GM19463 (cell line): ENCODE measurements around the gene GPC4.
A peak's percentile ranks its signal among the peaks of the same experiment; 100 is the strongest.
"Not testable (repeated sequence)": the region's sequence is repeated elsewhere in the genome, so short reads cannot be mapped to it uniquely, and the experiment has no call there.

Experiments used
- ATAC-seq: cut with Tn5 transposase; IDR thresholded peaks from one replicate; pipeline ENCODE4 v1.9.1; 2021; ENCODE audit warnings: mild to moderate bottlenecking, moderate library complexity; ENCODE audit not compliant: unreplicated experiment

GPC4 gene

GRCh38 chrX:133370696-133371275, 44.5 kb downstream of the GPC4 start:
- ATAC-seq, result no peak

DNA sequence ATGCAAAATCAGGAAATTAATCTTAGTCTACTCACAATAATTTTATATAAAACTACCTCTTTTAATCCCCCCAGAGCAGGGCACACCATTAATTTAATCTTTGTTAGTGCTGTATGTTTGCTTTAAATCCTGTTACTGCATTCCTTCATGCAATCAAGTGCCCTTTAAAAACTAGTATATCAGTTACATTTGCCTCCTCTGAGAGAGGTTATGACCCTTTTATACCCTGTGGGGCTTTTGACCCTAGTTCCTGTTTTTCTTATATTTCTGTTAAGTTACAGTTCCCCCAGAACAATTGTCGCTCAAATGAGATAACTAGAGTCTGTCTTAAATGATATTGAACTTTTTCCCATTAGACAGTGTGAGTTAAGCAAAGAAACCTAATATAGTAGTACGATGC, 46.2 kb downstream of the GPC4 start:
- no peak for ATAC-seq

- ATAC-seq, result no peak
Observed at GRCh38 chrX:133366735-133367134, 48.6 kb downstream of the GPC4 start.

DNA sequence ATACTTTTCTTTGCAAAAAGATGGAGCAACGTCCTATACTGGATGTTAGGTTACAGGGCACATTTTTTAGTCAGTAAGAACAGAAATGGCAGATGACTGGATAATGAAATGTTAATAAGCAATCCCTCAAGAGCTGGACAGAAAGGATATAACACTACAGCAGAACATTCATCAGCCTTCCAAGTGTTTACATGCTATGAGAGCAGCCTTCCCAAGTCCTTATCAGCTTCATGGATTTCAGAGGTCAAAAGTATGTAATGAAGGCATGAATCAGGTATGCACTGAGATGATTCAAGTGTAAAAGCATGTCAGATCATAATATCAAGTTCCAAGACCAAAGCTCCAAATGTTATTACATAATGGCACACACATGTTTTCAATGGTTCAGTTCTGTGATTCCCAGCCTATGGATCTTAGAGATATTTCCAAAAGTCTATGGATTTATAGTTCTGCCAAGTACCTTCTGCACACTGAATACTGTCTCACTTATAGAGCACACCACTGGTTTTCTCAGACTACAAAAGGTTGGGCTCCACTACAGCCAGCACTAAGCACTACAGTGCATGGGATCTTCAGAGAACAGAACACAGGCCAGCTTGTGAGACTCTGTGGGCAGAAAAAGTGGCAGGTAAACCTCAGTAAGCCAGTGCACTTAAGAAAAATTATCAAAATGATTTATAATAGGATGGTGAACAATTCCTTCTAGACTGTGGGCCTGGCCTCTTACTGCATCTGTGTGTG, 49.2 kb downstream of the GPC4 start:
- no peak for ATAC-seq

DNA sequence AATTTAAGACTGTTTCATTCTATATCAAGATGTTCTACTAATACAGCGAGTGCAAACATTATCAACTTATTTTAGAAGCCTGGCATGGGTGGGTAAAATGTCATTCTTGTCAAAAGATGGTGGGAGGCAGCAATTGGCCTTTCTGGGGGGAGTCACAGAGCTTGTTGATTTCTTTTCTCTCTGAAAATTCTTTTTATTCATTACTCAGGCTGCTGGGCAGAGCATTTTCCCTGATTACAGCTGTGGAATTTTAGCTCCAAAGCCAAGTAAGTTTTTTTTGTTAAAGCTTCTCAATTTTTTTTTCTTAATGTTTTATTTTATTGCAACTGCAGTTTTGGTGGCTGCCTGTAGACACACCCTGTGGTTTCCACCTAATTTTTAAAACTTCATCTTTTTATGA, 50.4 kb downstream of the GPC4 start:
- no peak for ATAC-seq

DNA sequence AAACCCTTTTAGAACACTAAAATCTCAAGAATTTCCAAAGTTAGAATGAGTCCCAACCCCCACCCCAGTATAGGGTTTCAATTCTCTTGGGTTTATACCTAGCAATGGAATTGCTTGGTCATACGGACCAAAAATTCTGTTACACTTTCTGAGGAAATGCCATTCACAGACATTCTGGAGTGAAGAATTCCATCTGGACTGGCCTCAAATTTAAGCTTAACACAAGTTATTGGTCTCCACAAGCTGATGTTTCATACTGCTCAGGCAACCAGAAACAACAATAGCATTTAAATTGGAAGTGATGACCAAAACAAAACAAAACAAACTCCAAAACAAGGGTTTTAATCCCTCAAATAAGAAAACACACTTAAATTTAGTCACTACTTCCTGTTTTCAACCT, 51.1 kb downstream of the GPC4 start:
- no peak for ATAC-seq

DNA sequence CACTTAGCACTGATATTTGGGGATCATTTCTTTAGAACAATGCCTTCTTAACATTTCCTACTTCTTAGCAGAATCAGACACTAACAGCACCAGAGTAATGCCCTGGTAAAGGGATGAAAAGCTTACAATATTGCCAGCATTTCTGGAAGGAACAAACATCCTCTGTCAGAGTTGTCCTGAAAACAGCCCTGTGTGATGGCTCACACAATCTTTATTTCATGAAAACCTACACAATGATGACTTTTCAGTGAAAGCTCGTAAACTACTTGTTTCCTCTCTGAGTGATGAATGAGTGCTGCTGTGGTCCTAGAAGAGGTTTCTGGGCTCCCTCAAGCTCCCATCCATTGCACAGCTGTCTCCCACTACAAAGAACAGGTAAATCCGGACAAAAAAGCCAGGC, 52.8 kb downstream of the GPC4 start:
- no peak for ATAC-seq

- no peak for ATAC-seq
Observed at GRCh38 chrX:133359466-133359865, 55.8 kb downstream of the GPC4 start.

DNA sequence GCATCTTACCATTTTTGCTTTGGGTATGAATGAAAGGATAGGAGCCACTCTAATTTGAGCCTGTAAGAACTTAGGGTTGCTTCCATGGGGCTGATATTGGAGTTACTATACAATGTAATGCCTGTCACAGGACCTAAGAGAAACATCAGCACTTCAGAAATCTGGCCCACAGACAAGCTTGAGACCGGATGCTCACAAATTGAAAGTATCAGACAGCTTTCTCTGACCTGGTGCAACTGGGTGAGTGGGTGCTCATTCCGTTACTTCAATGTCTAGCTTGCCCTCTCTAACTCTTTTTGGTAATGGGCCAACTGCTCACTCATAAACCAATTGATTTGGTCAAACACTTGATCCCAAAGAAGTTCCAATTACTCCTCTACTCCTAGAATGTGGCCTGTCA, 62.1 kb downstream of the GPC4 start:
- ATAC-seq, result no peak

GRCh38 chrX:133350751-133351150, 64.5 kb downstream of the GPC4 start:
- ATAC-seq, result no peak

DNA sequence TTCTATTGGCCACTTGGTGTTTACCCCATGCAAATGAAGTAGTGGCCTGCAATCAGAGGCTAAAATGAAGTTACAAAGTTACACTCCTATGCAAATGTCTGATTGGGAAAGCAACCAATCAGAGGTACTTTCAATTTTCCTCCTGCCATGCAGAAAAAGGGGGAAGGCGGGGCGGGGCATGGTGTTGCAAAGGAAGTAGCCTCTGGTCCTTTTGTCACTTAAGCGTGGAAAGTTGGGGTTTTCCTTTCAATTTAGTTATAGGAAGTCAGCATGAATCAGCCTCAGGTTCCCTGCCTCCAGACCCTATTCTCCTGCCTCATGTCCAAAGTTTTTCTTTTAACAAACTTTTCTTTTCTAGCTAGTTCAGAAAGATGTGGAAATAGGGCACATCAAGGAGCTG, 69.3 kb downstream of the GPC4 start:
- no peak for ATAC-seq

DNA sequence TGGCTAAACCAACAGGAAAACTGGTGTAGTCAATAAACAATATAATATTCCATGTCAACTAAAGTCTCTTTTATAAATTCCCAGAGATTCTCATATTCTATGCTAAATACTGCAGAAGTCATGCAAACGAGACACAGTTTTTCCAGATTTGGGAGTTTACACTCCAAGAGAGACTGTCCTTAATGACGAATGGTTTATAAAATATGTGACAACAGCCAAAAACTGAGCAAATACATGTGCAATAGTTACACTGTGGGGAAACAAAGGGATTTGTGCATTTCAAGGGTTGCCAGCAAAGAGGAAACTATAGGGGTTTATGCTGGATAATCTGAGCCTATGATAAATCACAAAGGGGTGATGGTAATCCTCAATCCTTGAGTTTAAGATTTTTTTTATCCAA, 75.7 kb downstream of the GPC4 start:
- no peak for ATAC-seq

DNA sequence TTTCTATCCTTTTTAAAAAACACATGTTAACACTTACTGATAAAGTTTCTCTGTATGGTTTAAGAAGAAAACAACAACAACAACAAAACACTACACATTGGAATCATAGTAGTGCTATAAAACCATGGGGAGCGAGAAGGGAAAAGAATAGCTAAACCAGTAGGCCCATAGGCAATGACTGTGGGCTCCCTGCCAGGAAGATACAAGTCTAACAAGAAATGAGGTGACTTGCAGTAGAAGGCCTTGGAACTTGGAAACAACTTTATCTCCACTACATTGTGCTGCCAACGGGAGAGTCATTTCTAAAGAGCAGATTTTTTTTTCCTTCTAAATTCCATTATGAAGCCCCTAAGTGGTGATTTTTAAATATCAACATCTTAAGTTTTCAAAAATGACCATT, 78.0 kb downstream of the GPC4 start:
- no peak for ATAC-seq

DNA sequence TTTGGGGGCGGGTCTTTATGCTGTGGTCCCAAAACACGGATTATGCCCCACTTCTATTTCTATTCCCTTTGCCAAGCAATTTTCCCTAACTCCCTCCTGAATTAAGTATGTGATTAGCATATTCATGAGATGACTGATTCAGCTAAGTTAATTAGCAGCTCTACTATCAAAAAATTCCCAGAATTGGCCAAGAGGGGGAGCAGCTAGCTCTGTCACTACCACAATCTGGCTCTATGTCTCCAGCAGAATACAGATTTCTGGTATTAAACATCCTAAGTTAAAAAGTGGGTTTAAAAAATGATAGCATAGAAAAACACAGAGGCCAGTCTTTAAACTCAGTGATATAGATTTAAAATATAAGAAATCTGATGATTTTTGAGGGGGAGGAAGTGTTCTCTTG, 80.3 kb downstream of the GPC4 start:
- peak; percentile 53 for ATAC-seq

GRCh38 chrX:133333154-133333750, 82.0 kb downstream of the GPC4 start:
- no peak for ATAC-seq

GRCh38 chrX:133332737-133333136, 82.6 kb downstream of the GPC4 start:
- no peak for ATAC-seq

DNA sequence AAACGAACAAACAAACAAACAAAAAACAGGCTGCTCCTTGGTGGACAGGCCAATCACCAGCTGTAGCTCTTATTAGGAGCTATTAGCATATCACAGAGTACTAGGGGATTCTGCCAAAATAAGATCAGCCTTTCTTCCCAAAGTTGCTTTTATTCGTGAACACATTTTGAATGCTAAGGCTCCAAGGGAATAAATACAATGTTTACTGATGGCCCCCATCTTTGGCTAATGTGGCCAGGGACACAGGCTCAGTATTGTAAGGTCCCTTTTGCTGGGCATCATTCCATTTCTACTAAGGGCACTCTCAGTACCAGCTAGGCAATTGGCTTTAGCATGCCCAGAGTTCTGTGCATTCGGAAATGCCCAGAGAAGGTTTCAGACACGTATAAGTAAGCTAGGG, 84.3 kb downstream of the GPC4 start:
- no peak for ATAC-seq

- no peak for ATAC-seq
Observed at GRCh38 chrX:133325422-133325821, 89.9 kb downstream of the GPC4 start.

DNA sequence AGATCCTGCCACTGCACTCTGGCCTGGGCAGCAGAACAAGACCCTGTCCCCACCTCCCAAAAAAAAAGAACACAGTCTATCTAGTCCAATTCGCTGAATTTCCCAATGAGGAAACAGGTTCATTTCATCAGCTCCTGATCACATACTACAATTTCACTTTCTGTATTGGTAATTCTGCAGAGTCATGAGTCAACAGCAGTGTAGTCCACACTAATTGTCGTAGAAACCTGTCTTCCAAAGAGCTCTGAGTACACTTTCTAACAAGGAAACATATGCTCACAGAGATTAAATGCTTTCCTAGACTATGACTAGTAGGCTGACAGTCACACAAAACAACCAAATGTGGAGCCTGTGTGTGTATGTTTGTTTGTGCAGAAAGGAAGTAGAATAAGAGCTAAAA, 91.9 kb downstream of the GPC4 start:
- ATAC-seq, result peak; percentile 77

- ATAC-seq, result not testable (repeated sequence)
Observed at GRCh38 chrX:133322269-133322668, 93.0 kb downstream of the GPC4 start.

DNA sequence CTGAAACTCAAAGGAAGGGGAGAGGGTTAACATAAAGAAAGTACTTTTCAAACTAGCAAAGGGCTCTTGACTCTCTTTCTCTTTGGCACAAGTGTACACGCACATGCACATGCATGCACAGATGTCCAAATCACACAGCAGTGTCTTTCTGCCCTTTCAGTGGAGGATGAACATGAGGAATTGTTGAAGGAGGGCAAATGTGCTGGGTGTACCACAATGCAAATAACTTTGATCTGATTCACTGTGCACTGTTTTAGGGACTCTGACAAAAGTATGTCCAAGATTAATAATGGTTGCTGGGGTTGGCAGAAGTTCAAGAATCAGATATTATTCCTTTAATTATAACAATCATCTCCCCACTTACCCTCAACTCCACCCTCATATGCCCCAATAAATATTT, 93.8 kb downstream of the GPC4 start:
- ATAC-seq, result no peak

DNA sequence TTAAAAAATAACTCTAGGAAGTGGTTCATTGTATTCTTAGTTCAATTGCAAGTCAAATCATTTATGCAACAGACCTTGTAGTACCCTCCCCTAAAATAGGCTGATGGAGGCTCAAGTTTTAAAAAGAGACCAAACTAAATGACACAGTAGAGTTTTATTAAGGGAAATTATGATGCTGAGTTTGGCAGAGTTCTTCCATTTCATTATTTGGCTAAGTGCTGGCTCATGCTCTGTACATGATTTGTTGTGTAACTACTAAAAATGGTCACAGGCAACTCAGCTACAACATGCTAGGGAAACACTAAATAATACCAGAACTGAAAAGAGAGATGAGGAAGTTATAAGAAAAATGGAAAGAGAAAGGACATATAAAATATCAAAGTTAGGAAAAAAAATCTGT, 101.0 kb downstream of the GPC4 start:
- no peak for ATAC-seq

DNA sequence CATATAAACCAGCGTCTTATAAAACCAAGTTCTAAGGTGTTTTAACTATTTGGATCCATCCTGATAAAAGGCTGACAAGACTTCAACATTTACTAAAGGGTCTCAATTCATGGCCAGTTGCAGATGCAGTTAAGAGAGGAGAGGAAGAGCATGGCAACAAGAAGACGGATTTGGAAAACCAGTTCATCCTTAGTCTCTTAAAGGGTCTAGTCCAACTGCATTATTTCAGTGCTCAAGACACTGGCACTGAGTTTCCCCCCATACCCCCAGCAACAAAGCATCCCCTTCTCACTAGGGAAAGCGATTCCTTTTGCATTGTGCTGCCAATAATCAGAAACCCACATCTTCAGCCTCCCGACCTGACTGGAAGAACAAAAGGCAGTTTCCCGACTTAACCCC, 106.8 kb downstream of the GPC4 start:
- no peak for ATAC-seq
